H9 (cell line): ENCODE measurements around the gene CDK8. TPM values are rescaled to one million over a fixed set of nuclear protein-coding genes. Genes with fewer than 3 reads are reported as not detected.

Experiments
- DNase-seq: peaks from one replicate; pipeline ENCODE4 v3.0.0-alpha.2; 2017
- H2AFZ ChIP-seq: one replicate; pipeline ENCODE4 v1.6.1; 2013; ENCODE audit warnings: mild to moderate bottlenecking, low read length, control low read depth, moderate library complexity
- H2AK5ac ChIP-seq: 2 replicates; pipeline ENCODE4 v1.6.1; 2013; ENCODE audit warnings: low read length, control low read depth, mixed read lengths; ENCODE audit not compliant: insufficient read length
- H2BK120ac ChIP-seq: one replicate; pipeline ENCODE4 v1.6.1; 2013; ENCODE audit warnings: low read depth, mild to moderate bottlenecking, low read length, control low read depth, inconsistent platforms; ENCODE audit not compliant: poor library complexity, severe bottlenecking
- H2BK12ac ChIP-seq: 2 replicates; pipeline ENCODE4 v1.6.1; 2013; ENCODE audit warnings: low read length, control low read depth, mixed read lengths, low read depth; ENCODE audit not compliant: insufficient read length
- H2BK15ac ChIP-seq: 2 replicates; pipeline ENCODE4 v1.6.1; 2013; ENCODE audit warnings: low read depth, low read length, control low read depth
- H2BK20ac ChIP-seq: one replicate; pipeline ENCODE4 v1.6.1; 2013; ENCODE audit warnings: low read depth, mild to moderate bottlenecking, low read length, control low read depth, inconsistent platforms; ENCODE audit not compliant: poor library complexity, severe bottlenecking
- H2BK5ac ChIP-seq: 2 replicates; pipeline ENCODE4 v1.6.1; 2013; ENCODE audit warnings: low read length, control low read depth, mixed read lengths; ENCODE audit not compliant: insufficient read length
- H3K14ac ChIP-seq: 2 replicates; pipeline ENCODE4 v1.6.1; 2013; ENCODE audit warnings: low read length, control low read depth; ENCODE audit not compliant: insufficient read depth
- H3K18ac ChIP-seq: 2 replicates; pipeline ENCODE4 v1.6.1; 2013; ENCODE audit warnings: low read depth, mild to moderate bottlenecking, mixed read lengths, low read length, control low read depth; ENCODE audit not compliant: insufficient read length
- H3K23ac ChIP-seq: 2 replicates; pipeline ENCODE4 v1.6.1; 2013; ENCODE audit warnings: low read length, control low read depth, mixed read lengths, low read depth; ENCODE audit not compliant: insufficient read length
- H3K23me2 ChIP-seq: 2 replicates; pipeline ENCODE4 v1.6.1; 2013; ENCODE audit warnings: low read depth, mild to moderate bottlenecking, mixed read lengths, low read length, control low read depth; ENCODE audit not compliant: insufficient read length, poor library complexity, severe bottlenecking
- H3K27ac ChIP-seq: 2 replicates; pipeline ENCODE4 v1.5.1; 2013; ENCODE audit warnings: low read length, control low read depth, mixed read lengths, low read depth; ENCODE audit not compliant: insufficient read length
- H3K27me3 ChIP-seq: 2 replicates; pipeline ENCODE4 v1.6.1; 2013; ENCODE audit warnings: low read length, control low read depth, inconsistent platforms; ENCODE audit not compliant: insufficient read depth
- H3K4ac ChIP-seq: 2 replicates; pipeline ENCODE4 v1.6.1; 2013; ENCODE audit warnings: low read depth, mild to moderate bottlenecking, control low read depth, inconsistent platforms, low read length, moderate library complexity
- H3K4me1 ChIP-seq: 2 replicates; pipeline ENCODE4 v1.6.1; 2013; ENCODE audit warnings: low read length, control low read depth, inconsistent platforms; ENCODE audit not compliant: insufficient read depth
- H3K4me2 ChIP-seq: 2 replicates; pipeline ENCODE4 v1.6.1; 2013; ENCODE audit warnings: low read length, control low read depth, mixed read lengths; ENCODE audit not compliant: insufficient read length, insufficient read depth
- H3K56ac ChIP-seq: 2 replicates; pipeline ENCODE4 v1.6.1; 2013; ENCODE audit warnings: low read depth, mild to moderate bottlenecking, mixed read lengths, low read length, control low read depth; ENCODE audit not compliant: insufficient read length
- H3K79me1 ChIP-seq: 2 replicates; pipeline ENCODE4 v1.6.1; 2013; ENCODE audit warnings: low read depth, mild to moderate bottlenecking, moderate library complexity, low read length, control low read depth, inconsistent platforms; ENCODE audit not compliant: insufficient read depth, poor library complexity, severe bottlenecking
- H3K79me2 ChIP-seq: 2 replicates; pipeline ENCODE4 v1.6.1; 2013; ENCODE audit warnings: low read length, control low read depth, inconsistent platforms; ENCODE audit not compliant: insufficient read depth
- H3K9ac ChIP-seq: 2 replicates; pipeline ENCODE4 v1.6.1; 2013; ENCODE audit warnings: low read length, control low read depth, mixed read lengths; ENCODE audit not compliant: insufficient read length; ENCODE audit errors: extremely low read depth
- H3K9me3 ChIP-seq: one replicate; pipeline ENCODE4 v1.6.1; 2013; ENCODE audit warnings: low read depth, low read length, inconsistent platforms; ENCODE audit not compliant: control insufficient read depth
- H3T11ph ChIP-seq: one replicate; pipeline ENCODE4 v1.6.1; 2013; ENCODE audit warnings: mild to moderate bottlenecking, low read length, control low read depth, inconsistent platforms
- H4K20me1 ChIP-seq: one replicate; pipeline ENCODE4 v1.6.1; 2013; ENCODE audit not compliant: control insufficient read depth, insufficient read length, insufficient read depth
- H4K5ac ChIP-seq: 2 replicates; pipeline ENCODE4 v1.6.1; 2013; ENCODE audit warnings: low read depth, mild to moderate bottlenecking, mixed read lengths, low read length, control low read depth; ENCODE audit not compliant: insufficient read length
- H4K8ac ChIP-seq: replicated peaks from 2 replicates; pipeline ENCODE4 v1.6.1; 2013; ENCODE audit warnings: low read length, control low read depth, mixed read lengths, low read depth; ENCODE audit not compliant: insufficient read length
- H4K91ac ChIP-seq: 2 replicates; pipeline ENCODE4 v1.6.1; 2013; ENCODE audit warnings: low read depth, mild to moderate bottlenecking, moderate library complexity, mixed read lengths, low read length, control low read depth; ENCODE audit not compliant: insufficient read length
- H3K27ac Mint-ChIP-seq, 3 experiments: 2 replicates in 2 of 3; 3 replicates in 1 of 3; pipeline ENCODE4 v1.8.0; 2020 to 2021; ENCODE audit warnings: mixed read lengths in 3 of 3, mild to moderate bottlenecking in 1 of 3, moderate library complexity in 1 of 3
- H3K27me3 Mint-ChIP-seq: 2 replicates; pipeline ENCODE4 v1.8.0; 2021; ENCODE audit warnings: low read depth, mild to moderate bottlenecking, moderate library complexity, mixed read lengths
- H3K36me3 Mint-ChIP-seq, 3 experiments: 2 replicates in 2 of 3; 3 replicates in 1 of 3; pipeline ENCODE4 v1.8.0; 2020 to 2021; ENCODE audit warnings: low read depth in 3 of 3, mixed read lengths in 3 of 3; ENCODE audit not compliant: insufficient read depth in 1 of 3
- H3K4me1 Mint-ChIP-seq, 2 experiments: 2 replicates each; pipeline ENCODE4 v1.8.0; 2020; ENCODE audit warnings: mixed read lengths in 2 of 2
- H3K4me3 Mint-ChIP-seq, 2 experiments: 2 replicates in 1 of 2; 3 replicates in 1 of 2; pipeline ENCODE4 v1.8.0; 2020 to 2021; ENCODE audit warnings: mild to moderate bottlenecking in 2 of 2, mixed read lengths in 2 of 2, moderate library complexity in 1 of 2
- H3K9me3 Mint-ChIP-seq, 2 experiments: 2 replicates in 1 of 2; 3 replicates in 1 of 2; pipeline ENCODE4 v1.8.0; 2020; ENCODE audit warnings: mild to moderate bottlenecking in 2 of 2, mixed read lengths in 2 of 2, moderate library complexity in 1 of 2
- WGBS: extraction: QIAGEN DNeasy Blood & Tissue Kit; methylation state at CpG from one replicate; pipeline ENCODE4 v1.1.7; 2013; ENCODE audit warnings: missing lambda C conversion rate, low lambda C conversion rate, mixed read lengths; ENCODE audit not compliant: insufficient read length; ENCODE audit errors: extremely low coverage; 5-methylcytosine and 5-hydroxymethylcytosine counted together
- total RNA-seq: library from RNA; stranded (reverse); gene quantifications from 2 replicates; pipeline ENCODE4 v1.2.1, GENCODE V29; 2021
- TF ChIP-seq, protein P1 (sequence below): fragments of 200-600 bp; sonication (generic); conservative IDR thresholded peaks from 3 replicates; pipeline ENCODE4 v1.8.0; 2021; ENCODE audit warnings: antibody characterized with exemption, mild to moderate bottlenecking

The CDK8 gene
- total RNA-seq, 1 experiment from 2014 or later = 18.1 TPM

DNA sequence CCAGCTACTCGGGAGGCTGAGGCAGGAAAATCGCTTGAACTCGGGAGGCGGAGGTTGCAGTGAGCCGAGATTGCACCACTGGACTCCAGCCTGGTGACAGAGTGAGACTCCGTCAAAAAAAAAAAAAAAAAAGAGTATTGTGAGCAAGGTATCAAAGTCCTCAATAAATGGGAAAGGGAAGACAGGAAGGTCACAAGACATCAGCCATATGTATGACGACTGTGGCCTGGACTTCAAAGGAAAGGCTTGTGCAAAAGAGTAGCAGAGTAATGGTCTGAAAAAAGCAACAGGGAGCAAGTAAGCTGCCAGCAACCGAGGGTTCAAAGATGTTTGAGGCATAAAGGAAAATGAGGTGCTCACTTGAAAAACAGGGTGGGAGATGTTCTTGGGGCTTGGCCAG is 187.5 kb downstream of the CDK8 start:
- Histone ChIP-seq H4K91ac (no peak overlapping the region), H2BK120ac (no peak overlapping the region), H2BK15ac (no peak overlapping the region), H2AK5ac (no peak overlapping the region), H3K27ac (no peak overlapping the region), H2AFZ (no peak overlapping the region), H3K79me1 (no peaks in the 10 kb centered on the region), H3K9ac (no peak overlapping the region), H3K27me3 (no peaks in the 10 kb centered on the region), H3K56ac (no peak overlapping the region), H3K4ac (no peak overlapping the region), H3K23ac (no peak overlapping the region), H2BK12ac (no peak overlapping the region), H3K18ac (no peak overlapping the region), H3T11ph (no peak overlapping the region), H4K8ac (no peak overlapping the region), H4K5ac (no peak overlapping the region), H3K4me2 (no peak overlapping the region), H3K79me2 (no peaks in the 10 kb centered on the region), H3K4me1 (no peaks in the 10 kb centered on the region), H3K9me3 (no peaks in the 10 kb centered on the region), H2BK20ac (no peak overlapping the region), H3K14ac (no peak overlapping the region), H4K20me1 (no peaks in the 10 kb centered on the region), H2BK5ac (no peak overlapping the region), H3K23me2 (no peaks in the 10 kb centered on the region)
- no peak for DNase-seq
- H3K4me3 Mint-ChIP-seq = no peak overlapping the region
- peaks cover 0 to 11% (median 8%) of the 10 kb centered on the region in 3 experiments; a peak in 5 of 7 replicates for H3K36me3 Mint-ChIP-seq
- no peaks in the 10 kb centered on the region for H3K27me3 Mint-ChIP-seq
- WGBS = no CpG with 5 or more reads among the region's 8 CpGs
- H3K9me3 Mint-ChIP-seq = peaks cover 20% of the 10 kb centered on the region in 2 experiments
- H3K4me1 Mint-ChIP-seq = no peaks in the 10 kb centered on the region; a peak in 1 of 4 replicates
- TF ChIP-seq, protein P1, sequence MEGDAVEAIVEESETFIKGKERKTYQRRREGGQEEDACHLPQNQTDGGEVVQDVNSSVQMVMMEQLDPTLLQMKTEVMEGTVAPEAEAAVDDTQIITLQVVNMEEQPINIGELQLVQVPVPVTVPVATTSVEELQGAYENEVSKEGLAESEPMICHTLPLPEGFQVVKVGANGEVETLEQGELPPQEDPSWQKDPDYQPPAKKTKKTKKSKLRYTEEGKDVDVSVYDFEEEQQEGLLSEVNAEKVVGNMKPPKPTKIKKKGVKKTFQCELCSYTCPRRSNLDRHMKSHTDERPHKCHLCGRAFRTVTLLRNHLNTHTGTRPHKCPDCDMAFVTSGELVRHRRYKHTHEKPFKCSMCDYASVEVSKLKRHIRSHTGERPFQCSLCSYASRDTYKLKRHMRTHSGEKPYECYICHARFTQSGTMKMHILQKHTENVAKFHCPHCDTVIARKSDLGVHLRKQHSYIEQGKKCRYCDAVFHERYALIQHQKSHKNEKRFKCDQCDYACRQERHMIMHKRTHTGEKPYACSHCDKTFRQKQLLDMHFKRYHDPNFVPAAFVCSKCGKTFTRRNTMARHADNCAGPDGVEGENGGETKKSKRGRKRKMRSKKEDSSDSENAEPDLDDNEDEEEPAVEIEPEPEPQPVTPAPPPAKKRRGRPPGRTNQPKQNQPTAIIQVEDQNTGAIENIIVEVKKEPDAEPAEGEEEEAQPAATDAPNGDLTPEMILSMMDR = no peak
- no peak overlapping the region for H3K27ac Mint-ChIP-seq
